GM18867 (cell line): ENCODE results near the gene HRAS.

Experiments used
- ATAC-seq: cut with Tn5 transposase; IDR thresholded peaks from one replicate; pipeline ENCODE4 v1.9.1; 2021; ENCODE audit warnings: mild to moderate bottlenecking, moderate library complexity; ENCODE audit not compliant: unreplicated experiment

Gene HRAS

GRCh38 chr11:554428-555226 lies 19.3 kb upstream of the HRAS start:
- ATAC-seq = peak; percentile 54

GRCh38 chr11:553988-554340 lies 18.6 kb upstream of the HRAS start:
- ATAC-seq = no peak

- ATAC-seq = no peak
Observed at GRCh38 chr11:553083-553987, 18.0 kb upstream of the HRAS start.

GRCh38 chr11:551596-551995 lies 16.2 kb upstream of the HRAS start:
- no peak for ATAC-seq

GRCh38 chr11:551131-551530 lies 15.8 kb upstream of the HRAS start:
- ATAC-seq = no peak

GRCh38 chr11:550746-551085 lies 15.3 kb upstream of the HRAS start:
- ATAC-seq = no peak

- ATAC-seq = no peak
Observed at GRCh38 chr11:550021-550745, 14.8 kb upstream of the HRAS start.

- ATAC-seq = no peak
Observed at GRCh38 chr11:548700-549603, 13.6 kb upstream of the HRAS start.

GRCh38 chr11:545171-545570 lies 9.8 kb upstream of the HRAS start:
- no peak for ATAC-seq

GRCh38 chr11:544817-545166 lies 9.4 kb upstream of the HRAS start:
- no peak for ATAC-seq

GRCh38 chr11:541433-541885 lies 6.1 kb upstream of the HRAS start:
- ATAC-seq = no peak

GRCh38 chr11:540583-541432 lies 5.4 kb upstream of the HRAS start:
- no peak for ATAC-seq

GRCh38 chr11:539971-540481 lies 4.7 kb upstream of the HRAS start:
- no peak for ATAC-seq

- ATAC-seq = no peak
Observed at GRCh38 chr11:538431-539051, 3.2 kb upstream of the HRAS start.

- ATAC-seq = no peak
Observed at GRCh38 chr11:537622-538430, 2.5 kb upstream of the HRAS start.

GRCh38 chr11:536841-537621 lies 1.7 kb upstream of the HRAS start, which contains the start of gene LRRC56:
TSS of gene LRRC56 (plus strand) at chr11:537527. CDS start at chr11:540685, 3,158 bp downstream.
- ATAC-seq = peak; percentile 45

GRCh38 chr11:535210-535518 lies 212 bp downstream of the HRAS start:
- ATAC-seq = no peak
